Right atrium auricular region (tissue), 2 donors: ENCODE data around the gene ALS2CL. TPM values are rescaled to one million over a fixed set of nuclear protein-coding genes. Genes with fewer than 3 reads are reported as not detected.

ENCODE experiments used
- DNase-seq: peaks from one replicate; pipeline ENCODE4 v3.0.0-alpha.2; 2019; ENCODE audit warnings: low spot score
- H3K27ac ChIP-seq, 2 donors: fragments of 200-600 bp; sonication (generic); 1 replicate in 1 of 2; 2 replicates in 1 of 2; pipeline ENCODE4 v1.5.1; 2016 to 2019
- H3K27me3 ChIP-seq, 2 donors: fragments of 200-600 bp; sonication (generic); one replicate each; pipeline versions ENCODE4 v1.5.1 to v1.6.0; 2017 to 2019
- H3K36me3 ChIP-seq: fragments of 200-600 bp; sonication (generic); one replicate; pipeline ENCODE4 v1.5.1; 2016
- H3K4me1 ChIP-seq, 2 donors: fragments of 200-600 bp; sonication (generic); one replicate each; pipeline versions ENCODE4 v1.5.1 to v1.6.0; 2017 to 2019
- H3K4me3 ChIP-seq, 2 donors: fragments of 200-600 bp; sonication (generic); 1 replicate in 1 of 2; 2 replicates in 1 of 2; pipeline ENCODE4 v1.5.1; 2017 to 2019; ENCODE audit warnings: mild to moderate bottlenecking in 1 of 2, moderate library complexity in 1 of 2
- H3K9me3 ChIP-seq, 2 donors: fragments of 200-600 bp; sonication (generic); one replicate each; pipeline ENCODE4 v1.5.1; 2019
- total RNA-seq, 2 donors: library from RNA; depleted of rRNA; stranded (reverse); fragments of >200 nt; gene quantifications; one replicate each; pipeline ENCODE4 v1.1.0, GENCODE V29; 2016
- TF ChIP-seq, protein P1 (sequence below), 2 donors: fragments of 200-600 bp; sonication (generic); IDR thresholded peaks; one replicate each; pipeline ENCODE4 v1.5.1; 2019; ENCODE audit warnings: antibody characterized with exemption in 2 of 2

The ALS2CL gene
- total RNA-seq, 2 donors from 2014 or later, result 8.3 to 12.5 TPM

DNA sequence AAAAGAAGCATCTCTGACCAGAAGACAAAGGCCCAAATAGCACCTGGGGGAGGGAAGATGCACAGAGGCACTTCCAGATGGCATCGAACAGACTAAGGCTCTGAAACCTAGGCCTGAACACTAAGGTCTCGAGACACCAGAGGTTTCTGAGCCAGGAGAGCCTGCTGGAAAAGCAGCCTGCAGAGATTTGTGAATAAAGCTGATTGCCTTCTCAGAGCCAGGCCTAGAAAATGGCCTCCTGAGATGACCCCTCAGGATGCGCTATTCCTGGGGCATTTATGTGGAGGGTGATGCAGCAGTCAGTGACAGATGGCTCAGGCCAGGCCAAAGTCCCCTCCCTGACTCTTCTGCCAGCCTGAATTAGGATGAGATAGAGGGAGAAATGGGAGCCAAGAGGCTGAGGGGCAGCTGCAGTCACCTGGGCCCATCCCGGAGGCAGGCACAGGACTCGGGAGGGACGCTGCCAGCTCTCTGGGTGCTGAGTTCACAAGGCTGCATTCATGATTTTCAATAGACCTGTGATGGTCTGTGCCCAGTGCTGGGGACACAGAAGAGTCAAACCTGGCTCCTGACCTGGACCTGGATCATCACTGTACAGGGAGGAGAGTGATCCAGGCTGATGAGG is 17.3 kb upstream of the ALS2CL start:
- H3K27me3 ChIP-seq, result no peaks in the 10 kb centered on the region
- no peak for DNase-seq
- no peak overlapping the region for H3K4me3 ChIP-seq
- H3K4me1 ChIP-seq, result no peaks in the 10 kb centered on the region
- no peaks in the 10 kb centered on the region for H3K36me3 ChIP-seq
- no peak overlapping the region for H3K27ac ChIP-seq
- TF ChIP-seq, protein P1, sequence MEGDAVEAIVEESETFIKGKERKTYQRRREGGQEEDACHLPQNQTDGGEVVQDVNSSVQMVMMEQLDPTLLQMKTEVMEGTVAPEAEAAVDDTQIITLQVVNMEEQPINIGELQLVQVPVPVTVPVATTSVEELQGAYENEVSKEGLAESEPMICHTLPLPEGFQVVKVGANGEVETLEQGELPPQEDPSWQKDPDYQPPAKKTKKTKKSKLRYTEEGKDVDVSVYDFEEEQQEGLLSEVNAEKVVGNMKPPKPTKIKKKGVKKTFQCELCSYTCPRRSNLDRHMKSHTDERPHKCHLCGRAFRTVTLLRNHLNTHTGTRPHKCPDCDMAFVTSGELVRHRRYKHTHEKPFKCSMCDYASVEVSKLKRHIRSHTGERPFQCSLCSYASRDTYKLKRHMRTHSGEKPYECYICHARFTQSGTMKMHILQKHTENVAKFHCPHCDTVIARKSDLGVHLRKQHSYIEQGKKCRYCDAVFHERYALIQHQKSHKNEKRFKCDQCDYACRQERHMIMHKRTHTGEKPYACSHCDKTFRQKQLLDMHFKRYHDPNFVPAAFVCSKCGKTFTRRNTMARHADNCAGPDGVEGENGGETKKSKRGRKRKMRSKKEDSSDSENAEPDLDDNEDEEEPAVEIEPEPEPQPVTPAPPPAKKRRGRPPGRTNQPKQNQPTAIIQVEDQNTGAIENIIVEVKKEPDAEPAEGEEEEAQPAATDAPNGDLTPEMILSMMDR (IDR thresholded peaks at IDR 0.05), result no peak
- no peaks in the 10 kb centered on the region for H3K9me3 ChIP-seq

DNA sequence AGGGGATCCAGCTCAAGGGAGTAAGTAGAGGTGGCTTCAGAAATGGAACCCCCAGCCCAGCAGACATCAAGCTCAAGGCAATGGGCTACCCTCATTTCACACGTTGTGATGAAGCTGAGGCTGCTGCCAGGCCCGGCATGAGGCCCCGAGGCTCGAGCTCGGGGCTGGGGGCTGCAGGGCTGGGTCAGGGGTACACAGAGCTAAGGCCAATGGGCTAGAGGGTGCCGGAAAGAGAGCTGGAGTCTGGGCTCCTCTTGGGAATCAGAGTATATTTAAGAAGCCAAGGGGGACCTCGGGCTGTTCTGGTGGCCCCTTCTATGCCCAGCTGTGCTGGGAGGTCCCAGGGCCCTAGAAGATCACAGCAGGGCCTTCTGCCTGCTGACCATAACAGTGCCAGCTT is 16.8 kb upstream of the ALS2CL start:
- no peaks in the 10 kb centered on the region for H3K9me3 ChIP-seq
- H3K4me3 ChIP-seq, result no peak overlapping the region
- TF ChIP-seq, protein P1 (IDR thresholded peaks at IDR 0.05), result no peak
- no peaks in the 10 kb centered on the region for H3K4me1 ChIP-seq
- no peaks in the 10 kb centered on the region for H3K27me3 ChIP-seq
- no peak overlapping the region for H3K27ac ChIP-seq
- DNase-seq, result no peak
- no peaks in the 10 kb centered on the region for H3K36me3 ChIP-seq

DNA sequence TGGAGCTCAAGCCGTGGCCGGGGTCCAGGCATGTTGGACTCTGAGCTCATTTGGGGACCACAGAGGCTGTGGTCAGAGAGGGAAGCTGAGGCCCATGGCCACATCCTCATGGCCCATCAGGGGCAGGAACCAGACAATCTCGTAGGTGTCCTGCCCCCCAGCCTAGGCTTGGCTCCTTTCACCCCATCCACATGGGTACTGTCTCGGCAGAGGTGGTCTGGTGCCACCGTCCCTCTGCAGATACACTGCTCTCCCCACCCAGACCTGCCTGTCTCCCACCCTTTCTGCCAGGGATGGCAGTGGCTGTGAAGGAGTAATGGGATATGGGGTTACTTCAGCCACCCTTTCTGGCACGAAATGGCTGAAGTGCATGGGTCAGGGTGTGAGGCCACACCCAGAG is 16.2 kb upstream of the ALS2CL start:
- no peak for DNase-seq

DNA sequence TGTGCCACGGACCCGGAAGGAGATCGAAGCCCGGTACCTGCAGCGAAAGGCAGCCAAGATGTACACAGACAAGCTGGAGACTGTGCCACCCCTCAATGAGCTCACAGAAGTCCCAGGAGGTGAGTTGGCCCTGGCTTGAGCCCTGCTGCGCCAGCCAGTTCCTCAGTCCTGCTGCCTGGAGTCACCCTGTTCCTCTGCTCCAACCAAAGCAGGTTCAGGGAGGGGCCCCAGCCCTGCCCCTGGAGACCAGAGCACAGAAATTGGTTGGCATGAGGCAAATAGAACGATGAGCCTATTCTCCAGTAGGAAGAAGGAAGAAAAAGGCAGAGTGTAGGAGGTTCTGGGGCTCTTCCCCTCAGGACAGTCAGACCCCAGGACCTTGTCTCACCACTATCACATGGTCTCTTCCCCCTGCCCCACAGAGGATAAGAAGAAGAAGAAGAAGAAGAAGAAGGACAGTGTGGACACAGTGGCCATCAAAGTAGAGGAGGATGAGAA is 15.7 kb upstream of the ALS2CL start:
- Histone ChIP-seq H3K4me1 (no peaks in the 10 kb centered on the region), H3K9me3 (no peaks in the 10 kb centered on the region), H3K27ac (no peak overlapping the region), H3K27me3 (no peaks in the 10 kb centered on the region), H3K36me3 (no peaks in the 10 kb centered on the region), H3K4me3 (no peak overlapping the region)
- TF ChIP-seq, protein P1 (IDR thresholded peaks at IDR 0.05), result no peak
- no peak for DNase-seq

More for the DNA sequence above, 16.2 kb upstream of the ALS2CL start:
- TF ChIP-seq, protein P1 (IDR thresholded peaks at IDR 0.05), result no peak
- Histone ChIP-seq H3K27me3 (no peaks in the 10 kb centered on the region), H3K27ac (no peak overlapping the region), H3K36me3 (no peaks in the 10 kb centered on the region), H3K4me3 (no peak overlapping the region), H3K9me3 (no peaks in the 10 kb centered on the region), H3K4me1 (no peaks in the 10 kb centered on the region)

DNA sequence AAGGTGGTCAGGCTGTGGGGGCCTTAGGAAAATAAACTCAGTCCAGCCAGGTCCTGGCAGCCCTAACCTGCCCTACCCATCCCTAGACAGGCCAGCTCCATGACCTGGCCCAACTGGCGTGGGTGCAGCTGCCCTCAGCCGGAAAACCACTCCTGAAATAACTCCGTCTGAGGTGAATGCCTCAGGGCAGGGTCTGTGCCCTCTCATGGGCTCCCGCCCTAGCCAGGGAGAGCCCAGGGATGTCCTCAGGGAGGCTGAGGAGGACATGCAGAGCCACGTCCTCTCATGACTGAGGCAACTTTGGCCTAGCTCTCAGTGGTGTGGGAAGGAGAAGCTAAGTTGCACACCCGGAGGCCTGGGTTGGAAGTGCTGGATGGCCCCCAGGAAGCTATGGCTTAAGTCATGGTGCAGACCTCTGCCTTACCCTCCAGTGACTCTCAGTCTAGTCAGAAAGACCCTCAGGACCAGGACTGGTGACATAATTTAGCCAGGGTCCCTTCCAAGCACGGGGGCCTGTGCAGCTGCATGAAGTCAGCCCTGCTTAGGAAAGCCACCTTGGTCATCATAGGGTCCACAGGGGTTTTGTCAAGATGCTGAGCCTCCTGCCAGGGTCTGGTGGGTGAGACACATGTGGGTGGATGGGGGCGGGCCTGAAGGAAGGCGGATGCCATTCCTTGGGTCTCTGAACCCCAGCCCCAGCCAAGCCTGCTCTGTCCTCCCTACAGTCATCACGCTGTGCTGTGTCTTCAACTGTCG is 15.1 kb upstream of the ALS2CL start:
- TF ChIP-seq, protein P1 (IDR thresholded peaks at IDR 0.05), result no peak
- Histone ChIP-seq H3K4me3 (no peak overlapping the region), H3K36me3 (no peaks in the 10 kb centered on the region), H3K9me3 (no peaks in the 10 kb centered on the region), H3K27me3 (no peaks in the 10 kb centered on the region), H3K27ac (no peak overlapping the region), H3K4me1 (no peaks in the 10 kb centered on the region)
- DNase-seq, result no peak
